Lung (tissue), 12 donors: ENCODE measurements around the gene NSUN7. TPM values are rescaled to one million over a fixed set of nuclear protein-coding genes. Genes with fewer than 3 reads are reported as not detected.
A peak's percentile ranks its signal among the peaks of the same experiment; 100 is the strongest.

Experiments used
- ATAC-seq: fragments of 200-7000 bp; cut with Tn5 transposase; one replicate; pipeline ENCODE4 v1.9.1; 2020; ENCODE audit warnings: moderate number of reproducible peaks; ENCODE audit not compliant: insufficient read depth, low FRiP score
- DNase-seq, 3 donors: peaks; one replicate each; pipeline ENCODE4 v3.0.0-alpha.2; 2013 to 2017
- H3K27ac ChIP-seq, 2 donors: one replicate each; pipeline ENCODE4 v1.5.1; 2013; ENCODE audit warnings: mild to moderate bottlenecking in 2 of 2, moderate library complexity in 2 of 2, control low read depth in 1 of 2, inconsistent platforms in 1 of 2, low read depth in 1 of 2, low read length in 1 of 2
- H3K27me3 ChIP-seq, 3 donors: one replicate each; pipeline ENCODE4 v1.5.1; 2013; ENCODE audit warnings: low read length in 2 of 3; ENCODE audit not compliant: control insufficient read depth in 3 of 3, insufficient read depth in 3 of 3
- H3K36me3 ChIP-seq, 4 donors: one replicate each; pipeline ENCODE4 v1.5.1; 2013; ENCODE audit warnings: low read length in 4 of 4, mild to moderate bottlenecking in 1 of 4, moderate library complexity in 1 of 4; ENCODE audit not compliant: control insufficient read depth in 4 of 4, insufficient read depth in 4 of 4
- H3K4me1 ChIP-seq, 5 donors: one replicate each; pipeline ENCODE4 v1.5.1; 2013; ENCODE audit warnings: low read length in 5 of 5, mild to moderate bottlenecking in 2 of 5, moderate library complexity in 1 of 5; ENCODE audit not compliant: control insufficient read depth in 5 of 5, insufficient read depth in 5 of 5
- H3K4me3 ChIP-seq: one replicate; pipeline ENCODE4 v1.5.1; 2013; ENCODE audit warnings: mild to moderate bottlenecking, control low read depth, moderate library complexity
- H3K9ac ChIP-seq, 2 donors: one replicate each; pipeline ENCODE4 v1.5.1; 2013; ENCODE audit warnings: low read length in 2 of 2, control low read depth in 1 of 2; ENCODE audit not compliant: insufficient read depth in 1 of 2
- H3K9me3 ChIP-seq, 4 donors: one replicate each; pipeline ENCODE4 v1.5.1; 2013; ENCODE audit warnings: low read length in 3 of 4, mild to moderate bottlenecking in 1 of 4, moderate library complexity in 1 of 4; ENCODE audit not compliant: control insufficient read depth in 4 of 4, insufficient read depth in 3 of 4
- CTCF ChIP-seq: IDR thresholded peaks from 2 replicates; pipeline ENCODE4 v1.5.1; 2012; ENCODE audit warnings: mild to moderate bottlenecking; ENCODE audit errors: control extremely low read depth, extremely low read depth
- WGBS, 2 donors: extraction: QIAGEN DNeasy Blood & Tissue Kit; methylation state at CpG; one replicate each; pipeline ENCODE4 v1.1.7; 2013; 5-methylcytosine and 5-hydroxymethylcytosine counted together
- polyA plus RNA-seq, 2 donors: library from polyadenylated mRNA; stranded (reverse); fragments of 200-250 nt; gene quantifications; one replicate each; pipeline ENCODE4 v1.2.1, GENCODE V29; 2013
- total RNA-seq, 2 donors: library from RNA; depleted of rRNA in 1 of 2; stranded (reverse); fragments of >200 nt in 1 of 2; gene quantifications; one replicate each; pipeline ENCODE4 v1.2.1, GENCODE V29; 2014 to 2021
- donor health status: control.
- donor health status: control.
- donor health status: Bipolar disorder and iron deficiency.
- donor health status: healthy.
- donor health status: DM: yes; HTN: yes; CAD: no.

The NSUN7 gene
- total and polyA plus RNA-seq, 4 donors: 6.5 to 20.5 (median 11.2) TPM

- no peaks in the 10 kb centered on the region for H3K4me1 ChIP-seq
- no peak for TF ChIP-seq CTCF
- DNase-seq (no peak), ATAC-seq (no peak)
- 44 to 69% methylated on average over 3 of the region's 3 CpGs for WGBS, 2 donors
- no peaks in the 10 kb centered on the region for H3K9me3 ChIP-seq
- H3K4me3 ChIP-seq: no peak overlapping the region
- H3K27ac ChIP-seq: no peak overlapping the region
- no peaks in the 10 kb centered on the region for H3K36me3 ChIP-seq
- H3K9ac ChIP-seq: no peak overlapping the region
- no peaks in the 10 kb centered on the region for H3K27me3 ChIP-seq
These were observed 13.5 kb downstream of the NSUN7 start for GRCh38 chr4:40763228-40763716.

GRCh38 chr4:40769266-40769665 lies 19.5 kb downstream of the NSUN7 start:
- 73 to 88% methylated on average over 1 of the region's 1 CpG for WGBS, 2 donors
- H3K36me3 ChIP-seq: no peaks in the 10 kb centered on the region
- H3K4me1 ChIP-seq: peaks cover 0 to 7% (median 0%) of the 10 kb centered on the region in 5 donors
- no peak for TF ChIP-seq CTCF
- no peaks in the 10 kb centered on the region for H3K27me3 ChIP-seq
- no peak overlapping the region for H3K27ac ChIP-seq
- DNase-seq (peak in 2 of 3 donors; percentile 26 to 66), ATAC-seq (no peak)
- no peaks in the 10 kb centered on the region for H3K9me3 ChIP-seq
- no peak overlapping the region for H3K4me3 ChIP-seq
- no peak overlapping the region for H3K9ac ChIP-seq

- Histone ChIP-seq H3K4me3 (no peak overlapping the region), H3K9me3 (peaks cover 0 to 3% (median 0%) of the 10 kb centered on the region in 4 donors), H3K27me3 (no peaks in the 10 kb centered on the region), H3K36me3 (no peaks in the 10 kb centered on the region), H3K27ac (no peak overlapping the region), H3K4me1 (no peaks in the 10 kb centered on the region), H3K9ac (no peak overlapping the region)
- 96 to 97% methylated on average over 1 of the region's 1 CpG for WGBS, 2 donors
- TF ChIP-seq CTCF: no peak
- DNase-seq (no peak), ATAC-seq (no peak)
These were observed 28.3 kb downstream of the NSUN7 start for GRCh38 chr4:40778090-40778489.

- no peaks in the 10 kb centered on the region for H3K4me1 ChIP-seq
- DNase-seq (no peak), ATAC-seq (no peak)
- no peak for TF ChIP-seq CTCF
- no peaks in the 10 kb centered on the region for H3K9me3 ChIP-seq
- WGBS, 2 donors: 82 to 95% methylated on average over 2 of the region's 2 CpGs
- no peak overlapping the region for H3K9ac ChIP-seq
- H3K27me3 ChIP-seq: no peaks in the 10 kb centered on the region
- H3K4me3 ChIP-seq: no peak overlapping the region
- no peak overlapping the region for H3K27ac ChIP-seq
- no peaks in the 10 kb centered on the region for H3K36me3 ChIP-seq
These were observed 33.1 kb downstream of the NSUN7 start for GRCh38 chr4:40782876-40783275.
